GM10266 (cell line): ENCODE results near the gene SPINK7.

Experiments
- DNase-seq: peaks from one replicate; pipeline ENCODE4 v3.0.0; 2012; ENCODE audit errors: extremely low spot score
- CTCF ChIP-seq: IDR thresholded peaks from 2 replicates; pipeline ENCODE4 v1.5.1; 2012; ENCODE audit warnings: mild to moderate bottlenecking, low read depth; ENCODE audit not compliant: control insufficient read depth, insufficient read depth; ENCODE audit errors: missing control alignments

SPINK7 gene

GRCh38 chr5:148353634-148354033, 41.4 kb downstream of the SPINK7 start:
- TF ChIP-seq CTCF: no peak
- no peak for DNase-seq

GRCh38 chr5:148364343-148364742, 52.1 kb downstream of the SPINK7 start:
- no peak for DNase-seq
- TF ChIP-seq CTCF: no peak
